ENCODE data around the gene HAPSTR1.

DNA sequence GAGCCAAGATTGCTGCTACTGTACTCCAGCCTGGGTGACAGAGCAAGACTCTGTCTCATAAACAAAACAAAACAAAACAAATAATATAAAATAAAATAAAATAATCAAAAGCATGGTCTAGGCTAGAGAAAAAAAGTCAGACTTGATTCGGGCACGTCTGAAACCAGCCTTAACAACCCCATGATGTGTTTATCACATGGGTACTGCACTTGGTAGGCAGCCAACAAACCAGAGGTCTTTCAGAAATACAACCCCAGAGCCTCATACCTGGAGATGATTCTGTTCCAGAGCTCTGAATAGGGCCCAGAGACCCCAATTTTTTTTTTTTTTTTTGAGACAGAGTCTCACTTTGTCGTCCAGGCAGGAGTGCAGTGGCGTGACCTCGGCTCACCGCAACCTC is 9.6 kb upstream of the HAPSTR1 start:
- TF ChIP-seq FOS (IDR thresholded peaks at IDR 0.05; ENCODE audit: borderline replicate concordance, insufficient read depth, low read length): no peak
- TF ChIP-seq, protein P1, sequence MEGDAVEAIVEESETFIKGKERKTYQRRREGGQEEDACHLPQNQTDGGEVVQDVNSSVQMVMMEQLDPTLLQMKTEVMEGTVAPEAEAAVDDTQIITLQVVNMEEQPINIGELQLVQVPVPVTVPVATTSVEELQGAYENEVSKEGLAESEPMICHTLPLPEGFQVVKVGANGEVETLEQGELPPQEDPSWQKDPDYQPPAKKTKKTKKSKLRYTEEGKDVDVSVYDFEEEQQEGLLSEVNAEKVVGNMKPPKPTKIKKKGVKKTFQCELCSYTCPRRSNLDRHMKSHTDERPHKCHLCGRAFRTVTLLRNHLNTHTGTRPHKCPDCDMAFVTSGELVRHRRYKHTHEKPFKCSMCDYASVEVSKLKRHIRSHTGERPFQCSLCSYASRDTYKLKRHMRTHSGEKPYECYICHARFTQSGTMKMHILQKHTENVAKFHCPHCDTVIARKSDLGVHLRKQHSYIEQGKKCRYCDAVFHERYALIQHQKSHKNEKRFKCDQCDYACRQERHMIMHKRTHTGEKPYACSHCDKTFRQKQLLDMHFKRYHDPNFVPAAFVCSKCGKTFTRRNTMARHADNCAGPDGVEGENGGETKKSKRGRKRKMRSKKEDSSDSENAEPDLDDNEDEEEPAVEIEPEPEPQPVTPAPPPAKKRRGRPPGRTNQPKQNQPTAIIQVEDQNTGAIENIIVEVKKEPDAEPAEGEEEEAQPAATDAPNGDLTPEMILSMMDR (IDR thresholded peaks at IDR 0.05; ENCODE audit: extremely low read depth in 1 of 2, insufficient read depth in 1 of 2, low read depth in 1 of 2, low read length in 2 of 2): no peak
